Stimulated activated CD4-positive, alpha-beta T cell treated with anti-CD3 and anti-CD28 coated beads, Interleukin-1b, Interleukin-23, amount 100 ng/mL, for 4 hours (primary cell): ENCODE results near the gene FZD7.

Experiments
- DNase-seq, 2 donors: peaks; one replicate each; pipeline ENCODE4 v3.0.0-alpha.2; 2020; ENCODE audit warnings: low read depth in 2 of 2

FZD7 gene

DNA sequence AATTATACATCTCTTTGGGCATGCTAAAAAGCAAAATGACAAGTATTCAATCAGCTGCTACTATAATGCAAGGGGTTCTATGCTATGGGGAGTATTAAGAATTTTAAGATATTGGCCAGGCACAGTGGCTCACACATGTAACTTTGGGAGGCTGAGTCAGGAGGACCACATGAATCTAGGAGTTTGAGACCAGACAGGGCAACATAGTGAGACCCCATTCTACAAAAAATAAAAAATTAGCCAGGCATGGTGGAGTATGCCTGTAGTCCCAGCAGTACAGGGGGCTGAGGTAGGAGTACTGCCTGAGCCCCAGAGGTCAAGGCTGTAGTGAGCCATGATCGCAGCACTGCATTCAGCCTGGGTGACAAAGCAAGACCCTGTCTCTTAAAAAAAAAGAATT, 33.9 kb downstream of the FZD7 start:
- DNase-seq = no peak

DNA sequence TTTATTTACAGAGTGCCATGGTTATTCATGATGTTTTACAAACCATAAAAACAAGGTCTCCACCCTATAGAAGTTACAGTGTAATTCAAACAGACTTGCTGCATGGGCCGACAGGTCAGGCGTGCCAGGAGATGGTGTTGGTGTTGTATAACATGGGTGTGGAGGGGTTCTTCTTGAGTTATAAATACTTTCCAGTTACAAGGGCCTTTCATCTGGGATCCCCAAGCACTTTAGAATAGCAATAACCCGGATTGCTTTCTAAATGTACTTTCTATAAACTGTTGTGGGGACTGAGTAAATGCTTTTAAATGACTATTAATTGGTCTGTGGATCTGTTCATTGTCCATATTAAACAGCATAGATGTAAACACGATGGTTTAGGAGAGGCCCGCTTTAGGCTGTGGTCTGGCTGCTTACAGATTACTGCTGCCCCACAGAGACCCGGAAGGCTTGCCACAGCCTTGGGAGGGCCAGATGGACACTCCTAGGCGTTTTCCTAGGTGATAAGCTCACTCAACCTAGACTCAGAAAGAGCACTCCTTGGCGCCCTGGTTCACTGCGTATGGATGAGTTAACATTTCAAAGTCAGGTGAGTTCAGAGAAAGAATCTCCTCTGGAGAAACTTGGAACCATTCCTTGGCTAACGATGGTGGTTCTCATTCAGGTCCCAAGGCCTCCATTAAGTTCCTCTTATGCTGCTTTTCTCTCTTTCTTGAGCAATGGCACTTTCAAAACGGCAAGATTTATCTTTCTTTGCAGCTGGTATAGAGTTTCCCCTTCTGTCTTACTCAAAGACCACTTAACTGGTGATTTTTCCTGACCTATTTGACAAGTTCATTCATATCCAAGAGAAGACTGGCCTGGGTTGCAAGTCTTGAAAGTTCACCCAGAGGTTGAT, 35.8 kb downstream of the FZD7 start:
- DNase-seq = no peak

- DNase-seq = no peak
Measured at GRCh38 chr2:202071107-202071506, 37.5 kb downstream of the FZD7 start.

DNA sequence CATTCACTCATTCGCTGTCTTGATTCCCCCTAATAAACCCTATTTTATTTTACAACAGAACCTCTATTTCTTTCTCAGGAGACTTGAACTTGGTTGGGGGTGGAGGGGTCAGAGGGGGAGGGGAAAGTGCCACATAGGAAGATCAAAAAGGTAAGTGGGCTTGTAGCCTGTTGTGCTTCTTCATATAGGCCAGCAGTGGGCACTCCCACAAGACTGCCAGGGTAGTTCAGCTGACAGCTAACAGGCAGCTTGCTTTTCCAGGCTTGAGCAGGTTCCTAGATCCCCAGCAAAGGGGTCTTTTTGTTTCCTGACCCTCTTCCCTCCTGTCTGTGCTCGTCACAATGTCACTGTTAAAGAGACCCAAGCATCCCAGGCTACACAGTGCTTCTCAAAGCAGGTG, 38.6 kb downstream of the FZD7 start:
- DNase-seq = no peak

- no peak for DNase-seq
Measured at GRCh38 chr2:202072737-202073401, 39.2 kb downstream of the FZD7 start, which contains the start of gene KIAA2012. TSS of gene KIAA2012 (plus strand) at chr2:202073255. CDS start at chr2:202073628, 373 bp downstream.

- no peak for DNase-seq
Measured at GRCh38 chr2:202074324-202074723, 40.7 kb downstream of the FZD7 start.

- no peak for DNase-seq
Measured at GRCh38 chr2:202079310-202079709, 45.7 kb downstream of the FZD7 start.

GRCh38 chr2:202084265-202084664, 50.6 kb downstream of the FZD7 start:
- no peak for DNase-seq
